Stimulated activated CD8-positive, alpha-beta memory T cell treated with anti-CD3 and anti-CD28 coated beads, Interleukin-4, amount 100 ng/mL, for 1 hour (primary cell): Measurements from ENCODE around the gene ZSCAN1.

Experiments
- DNase-seq, 2 donors: peaks; one replicate each; pipeline ENCODE4 v3.0.0-alpha.2; 2020; ENCODE audit warnings: low read depth in 2 of 2, low spot score in 1 of 2

The ZSCAN1 gene

GRCh38 chr19:58040751-58041525 is 7.1 kb downstream of the ZSCAN1 start:
- no peak for DNase-seq

GRCh38 chr19:58042495-58043340 is 8.9 kb downstream of the ZSCAN1 start:
- DNase-seq: no peak

- DNase-seq: no peak
Observed at GRCh38 chr19:58044391-58044790, 10.6 kb downstream of the ZSCAN1 start.

- DNase-seq: no peak
Observed at GRCh38 chr19:58044886-58045285, 11.1 kb downstream of the ZSCAN1 start.

- DNase-seq: no peak
Observed at GRCh38 chr19:58045411-58046050, 11.7 kb downstream of the ZSCAN1 start.

- no peak for DNase-seq
Observed at GRCh38 chr19:58046856-58047255, 13.0 kb downstream of the ZSCAN1 start.

- DNase-seq: no peak
Observed at GRCh38 chr19:58047672-58048071, 13.8 kb downstream of the ZSCAN1 start.

- DNase-seq: no peak
Observed at GRCh38 chr19:58052256-58052655, 18.4 kb downstream of the ZSCAN1 start.

GRCh38 chr19:58053480-58054156 is 19.8 kb downstream of the ZSCAN1 start:
- DNase-seq: no peak

- DNase-seq: no peak
Observed at GRCh38 chr19:58054901-58055874, 21.4 kb downstream of the ZSCAN1 start.

- DNase-seq: no peak
Observed at GRCh38 chr19:58056261-58056660, 22.4 kb downstream of the ZSCAN1 start.

GRCh38 chr19:58056861-58057260 is 23.0 kb downstream of the ZSCAN1 start:
- DNase-seq: no peak

- no peak for DNase-seq
Observed at GRCh38 chr19:58058467-58058866, 24.6 kb downstream of the ZSCAN1 start.

- peak; percentile 10 to 35 for DNase-seq
Observed at GRCh38 chr19:58059003-58059670, 25.3 kb downstream of the ZSCAN1 start, which contains the start of gene ZNF135. Gene ZNF135 (plus strand): TSS chr19:58059282. CDS start chr19:58060003, 721 bp downstream.

GRCh38 chr19:58059671-58060078 is 25.9 kb downstream of the ZSCAN1 start:
- DNase-seq: no peak

GRCh38 chr19:58060231-58060630 is 26.4 kb downstream of the ZSCAN1 start:
- DNase-seq: no peak

- no peak for DNase-seq
Observed at GRCh38 chr19:58063712-58064111, 29.9 kb downstream of the ZSCAN1 start.

- no peak for DNase-seq
Observed at GRCh38 chr19:58067240-58067912, 33.6 kb downstream of the ZSCAN1 start.

GRCh38 chr19:58079792-58080191 is 46.0 kb downstream of the ZSCAN1 start:
- DNase-seq: no peak
